ENCODE results near the gene KLHL40. TPM values are rescaled to one million over a fixed set of nuclear protein-coding genes. Genes with fewer than 3 reads are reported as not detected.

Gene KLHL40
- total RNA-seq, 3 donors from 2014 or later (not counting 1 experiment from before 2014, with no cell fraction given), result not detected

GRCh38 chr3:42683875-42684598 is 1.3 kb upstream of the KLHL40 start:
- no peak for TF ChIP-seq CTCF (IDR thresholded peaks at IDR 0.05)
- no peak overlapping the region for H3K27ac Mint-ChIP-seq
- ATAC-seq, result no peak
- 86% methylated on average over 8 of the region's 10 CpGs for WGBS (ENCODE audit: insufficient coverage)
- no peaks in the 10 kb centered on the region for H3K36me3 ChIP-seq (ENCODE audit: control insufficient read depth, insufficient read depth, low read length)
- H3K9me3 ChIP-seq (ENCODE audit: control insufficient read depth, insufficient read depth, low read length), result no peaks in the 10 kb centered on the region
- DNase-seq, result no peak
- intact Hi-C loops (cut with micrococcal nuclease), result no loop called here
- H3K27me3 ChIP-seq (ENCODE audit: control insufficient read depth, insufficient read depth, low read length), result no peaks in the 10 kb centered on the region
- H3K4me3 Mint-ChIP-seq, result no peak overlapping the region
- no peaks in the 10 kb centered on the region for H3K9me3 Mint-ChIP-seq
- H3K27me3 Mint-ChIP-seq (ENCODE audit: low read depth in 2 of 2), result peaks cover 10 to 12% of the 10 kb centered on the region in 2 donors
- no peak overlapping the region for H3K4me3 ChIP-seq (ENCODE audit: low read length)
- peaks cover 0 to 5% of the 10 kb centered on the region in 2 donors for H3K4me1 Mint-ChIP-seq
- H3K36me3 Mint-ChIP-seq, result no peaks in the 10 kb centered on the region
- H3K4me1 ChIP-seq (ENCODE audit: control insufficient read depth, insufficient read depth, low read length), result no peaks in the 10 kb centered on the region
- H3K27ac ChIP-seq (ENCODE audit: low read length), result no peak overlapping the region

GRCh38 chr3:42684632-42685362 is 540 bp upstream of the KLHL40 start:
- Mint-ChIP-seq H3K36me3 (no peaks in the 10 kb centered on the region), H3K9me3 (no peaks in the 10 kb centered on the region), H3K4me1 (peaks cover 0 to 5% of the 10 kb centered on the region in 2 donors), H3K27ac (no peak overlapping the region), H3K4me3 (no peak overlapping the region), H3K27me3 (ENCODE audit: low read depth in 2 of 2) (peaks cover 7 to 12% of the 10 kb centered on the region in 2 donors)
- Histone ChIP-seq H3K36me3 (ENCODE audit: control insufficient read depth, insufficient read depth, low read length) (no peaks in the 10 kb centered on the region), H3K9me3 (ENCODE audit: control insufficient read depth, insufficient read depth, low read length) (no peaks in the 10 kb centered on the region), H3K4me3 (ENCODE audit: low read length) (no peak overlapping the region), H3K4me1 (ENCODE audit: control insufficient read depth, insufficient read depth, low read length) (no peaks in the 10 kb centered on the region), H3K27ac (ENCODE audit: low read length) (no peak overlapping the region), H3K27me3 (ENCODE audit: control insufficient read depth, insufficient read depth, low read length) (no peaks in the 10 kb centered on the region)
- TF ChIP-seq CTCF (IDR thresholded peaks at IDR 0.05), result no peak
- DNase-seq, result no peak
- 85% methylated on average over 7 of the region's 7 CpGs for WGBS (ENCODE audit: insufficient coverage)
- intact Hi-C loops (cut with micrococcal nuclease), result no loop called here
- no peak for ATAC-seq

GRCh38 chr3:42685891-42686820 is 819 bp downstream of the KLHL40 start:
- H3K4me1 ChIP-seq (ENCODE audit: control insufficient read depth, insufficient read depth, low read length), result no peaks in the 10 kb centered on the region
- no peak for TF ChIP-seq CTCF (IDR thresholded peaks at IDR 0.05)
- no peak overlapping the region for H3K4me3 Mint-ChIP-seq
- H3K36me3 ChIP-seq (ENCODE audit: control insufficient read depth, insufficient read depth, low read length), result no peaks in the 10 kb centered on the region
- no peaks in the 10 kb centered on the region for H3K9me3 ChIP-seq (ENCODE audit: control insufficient read depth, insufficient read depth, low read length)
- no peak overlapping the region for H3K27ac ChIP-seq (ENCODE audit: low read length)
- ATAC-seq, result no peak
- intact Hi-C loops (cut with micrococcal nuclease), result no loop called here
- H3K36me3 Mint-ChIP-seq, result no peaks in the 10 kb centered on the region
- WGBS (ENCODE audit: insufficient coverage), result 38% methylated on average over 80 of the region's 80 CpGs
- no peak overlapping the region for H3K4me3 ChIP-seq (ENCODE audit: low read length)
- peaks cover 0 to 5% of the 10 kb centered on the region in 2 donors for H3K4me1 Mint-ChIP-seq
- H3K9me3 Mint-ChIP-seq, result no peaks in the 10 kb centered on the region
- no peak overlapping the region for H3K27ac Mint-ChIP-seq
- DNase-seq, result no peak
- peaks cover 7 to 13% of the 10 kb centered on the region in 2 donors for H3K27me3 Mint-ChIP-seq (ENCODE audit: low read depth in 2 of 2)
- no peaks in the 10 kb centered on the region for H3K27me3 ChIP-seq (ENCODE audit: control insufficient read depth, insufficient read depth, low read length)
